Dendritic cell treated with granulocyte-macrophage colony-stimulating factor and Interleukin-4, amounts not matched to agents 40 ng/mL and 50 ng/mL, for 4 days (primary cell): ENCODE data around the gene HOXB1.
"Not testable (repeated sequence)": the region's sequence is repeated elsewhere in the genome, so short reads cannot be mapped to it uniquely, and the experiment has no call there.

Source experiments
- H3K27ac Mint-ChIP-seq: one replicate; pipeline ENCODE4 v1.8.0; 2022; ENCODE audit warnings: mild to moderate bottlenecking, mixed read lengths
- H3K27me3 Mint-ChIP-seq: one replicate; pipeline ENCODE4 v1.8.0; 2022; ENCODE audit warnings: mild to moderate bottlenecking, mixed read lengths
- H3K36me3 Mint-ChIP-seq: one replicate; pipeline ENCODE4 v1.8.0; 2022; ENCODE audit warnings: low read depth, mixed read lengths
- H3K4me1 Mint-ChIP-seq: one replicate; pipeline ENCODE4 v1.8.0; 2022; ENCODE audit warnings: low read depth, mixed read lengths
- H3K4me3 Mint-ChIP-seq: one replicate; pipeline ENCODE4 v1.8.0; 2022; ENCODE audit warnings: mild to moderate bottlenecking, moderate library complexity, mixed read lengths
- H3K9me3 Mint-ChIP-seq: one replicate; pipeline ENCODE4 v1.8.0; 2022; ENCODE audit warnings: mixed read lengths
- intact Hi-C: fragments of 100-400 bp; cut with micrococcal nuclease; formaldehyde crosslinking; loops from one replicate; pipeline ENCODE4 v1.15.0; 2022

HOXB1 gene

GRCh38 chr17:48486557-48486956 lies 44.3 kb downstream of the HOXB1 start:
- no peaks in the 10 kb centered on the region for H3K9me3 Mint-ChIP-seq
- intact Hi-C loops = no loop called here
- peaks cover 46% of the 10 kb centered on the region for H3K4me1 Mint-ChIP-seq
- H3K36me3 Mint-ChIP-seq = no peaks in the 10 kb centered on the region
- no peak overlapping the region for H3K4me3 Mint-ChIP-seq
- H3K27me3 Mint-ChIP-seq = peaks cover 82% of the 10 kb centered on the region
- H3K27ac Mint-ChIP-seq = no peak overlapping the region

GRCh38 chr17:48484850-48485249 lies 46.0 kb downstream of the HOXB1 start:
- no peaks in the 10 kb centered on the region for H3K9me3 Mint-ChIP-seq
- intact Hi-C loops = no loop called here
- H3K27ac Mint-ChIP-seq = no peak overlapping the region
- peaks cover 71% of the 10 kb centered on the region for H3K27me3 Mint-ChIP-seq
- H3K4me1 Mint-ChIP-seq = peaks cover 30% of the 10 kb centered on the region
- H3K4me3 Mint-ChIP-seq = no peak overlapping the region
- no peaks in the 10 kb centered on the region for H3K36me3 Mint-ChIP-seq

DNA sequence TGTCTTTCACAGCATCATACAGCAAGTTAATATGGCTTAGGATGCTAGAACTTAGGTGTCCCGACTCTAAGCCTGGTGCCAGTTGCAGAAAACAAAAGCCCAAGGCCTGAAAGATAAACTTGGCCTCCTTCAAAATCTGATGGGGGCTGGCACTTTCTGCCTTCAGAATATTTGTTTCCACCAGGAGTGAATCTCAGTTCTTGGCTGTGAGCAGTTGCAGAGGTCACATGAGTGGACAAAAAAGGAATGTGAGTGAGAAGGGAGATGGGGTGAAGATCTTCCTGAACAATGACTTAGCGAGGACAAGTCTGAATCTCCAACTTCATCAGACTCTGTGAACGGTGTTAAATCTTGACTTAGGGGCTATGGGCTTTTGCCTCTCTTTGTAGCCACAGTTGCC lies 46.6 kb downstream of the HOXB1 start:
- no peak overlapping the region for H3K27ac Mint-ChIP-seq
- intact Hi-C loops = no loop called here
- no peak overlapping the region for H3K4me3 Mint-ChIP-seq
- no peaks in the 10 kb centered on the region for H3K36me3 Mint-ChIP-seq
- H3K27me3 Mint-ChIP-seq = peaks cover 65% of the 10 kb centered on the region
- no peaks in the 10 kb centered on the region for H3K9me3 Mint-ChIP-seq
- H3K4me1 Mint-ChIP-seq = peaks cover 30% of the 10 kb centered on the region

DNA sequence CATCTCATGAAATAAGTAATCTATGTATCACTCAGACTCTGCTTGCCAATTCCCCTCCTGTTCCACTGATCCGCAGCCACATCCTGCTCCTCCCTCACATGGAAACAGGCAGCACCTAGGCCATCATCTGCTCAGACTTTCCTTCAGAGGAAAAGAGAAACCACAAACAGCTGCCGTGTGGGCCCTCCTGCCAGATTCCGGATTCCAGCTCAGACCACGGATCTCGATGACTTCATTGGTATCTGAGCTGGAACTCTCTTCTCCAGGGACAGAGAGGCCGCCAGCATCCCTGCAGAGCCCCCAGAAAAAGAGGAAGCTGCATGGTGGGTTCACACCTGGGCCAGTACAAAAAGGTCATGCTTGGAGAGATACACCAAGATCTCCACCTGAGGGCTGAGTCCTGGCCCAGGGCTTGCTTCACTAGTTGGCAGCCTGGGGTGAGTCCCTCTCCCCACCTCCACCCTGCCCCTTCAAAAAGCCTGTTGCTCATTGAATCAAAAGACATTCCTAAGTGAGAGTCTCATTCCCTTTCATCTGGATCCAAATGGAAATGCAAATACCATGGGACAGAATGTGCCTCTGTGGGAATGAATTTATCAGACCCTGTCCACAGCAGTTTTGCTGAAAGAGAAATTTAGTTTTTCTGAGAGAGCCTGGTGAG lies 47.2 kb downstream of the HOXB1 start:
- Mint-ChIP-seq H3K4me1 (peaks cover 29% of the 10 kb centered on the region), H3K27ac (peak overlapping the region; percentile 50), H3K4me3 (no peak overlapping the region), H3K9me3 (no peaks in the 10 kb centered on the region), H3K36me3 (no peaks in the 10 kb centered on the region), H3K27me3 (peaks cover 58% of the 10 kb centered on the region)
- intact Hi-C loops = no loop called here

- H3K27me3 Mint-ChIP-seq = peaks cover 55% of the 10 kb centered on the region
- H3K4me3 Mint-ChIP-seq = no peak overlapping the region
- H3K9me3 Mint-ChIP-seq = no peaks in the 10 kb centered on the region
- no peaks in the 10 kb centered on the region for H3K36me3 Mint-ChIP-seq
- H3K27ac Mint-ChIP-seq = peak overlapping the region; percentile 50
- peaks cover 30% of the 10 kb centered on the region for H3K4me1 Mint-ChIP-seq
- intact Hi-C loops = no loop called here
These were observed 47.8 kb downstream of the HOXB1 start for GRCh38 chr17:48483004-48483403.

- H3K4me3 Mint-ChIP-seq, H3K36me3 Mint-ChIP-seq, intact Hi-C loops, H3K9me3 Mint-ChIP-seq: not testable (repeated sequence)
- Mint-ChIP-seq H3K27me3 (peaks cover 54% of the 10 kb centered on the region), H3K4me1 (peaks cover 31% of the 10 kb centered on the region), H3K27ac (peak overlapping the region; percentile 10)
These were observed 48.5 kb downstream of the HOXB1 start for GRCh38 chr17:48482301-48482700.

DNA sequence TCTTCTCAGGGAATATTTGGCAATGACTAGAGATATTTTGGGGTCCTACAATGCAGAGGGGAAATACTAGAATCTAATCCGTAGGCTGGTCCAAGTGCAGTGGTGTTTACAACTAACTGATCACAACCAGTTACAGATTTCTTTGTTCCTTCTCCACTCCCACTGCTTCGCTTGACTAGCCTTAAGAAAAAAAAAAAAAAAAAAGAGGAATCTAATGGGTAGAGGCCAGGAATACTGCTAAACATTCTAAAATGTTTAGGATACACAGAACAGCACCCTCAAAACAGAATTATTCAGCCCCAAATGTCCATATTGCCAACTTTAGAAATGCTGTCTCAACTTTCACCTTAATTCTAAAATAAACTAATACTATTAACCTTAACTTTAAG lies 51.8 kb downstream of the HOXB1 start:
- H3K4me3 Mint-ChIP-seq = no peak overlapping the region
- peaks cover 26% of the 10 kb centered on the region for H3K4me1 Mint-ChIP-seq
- H3K27ac Mint-ChIP-seq = peak overlapping the region; percentile 64
- no peaks in the 10 kb centered on the region for H3K9me3 Mint-ChIP-seq
- intact Hi-C loops = no loop called here
- H3K36me3 Mint-ChIP-seq = no peaks in the 10 kb centered on the region
- H3K27me3 Mint-ChIP-seq = peaks cover 39% of the 10 kb centered on the region
